Activated CD4-positive, alpha-beta T cell treated with anti-CD3 and anti-CD28 coated beads, Interleukin-2, amount 50 U/mL, for 4 hours (primary cell): ENCODE measurements around the gene FOXP4.

Source experiments
- DNase-seq, 2 experiments: peaks; one replicate each; pipeline ENCODE4 v3.0.0-alpha.2; 2020

FOXP4 gene, protein sequence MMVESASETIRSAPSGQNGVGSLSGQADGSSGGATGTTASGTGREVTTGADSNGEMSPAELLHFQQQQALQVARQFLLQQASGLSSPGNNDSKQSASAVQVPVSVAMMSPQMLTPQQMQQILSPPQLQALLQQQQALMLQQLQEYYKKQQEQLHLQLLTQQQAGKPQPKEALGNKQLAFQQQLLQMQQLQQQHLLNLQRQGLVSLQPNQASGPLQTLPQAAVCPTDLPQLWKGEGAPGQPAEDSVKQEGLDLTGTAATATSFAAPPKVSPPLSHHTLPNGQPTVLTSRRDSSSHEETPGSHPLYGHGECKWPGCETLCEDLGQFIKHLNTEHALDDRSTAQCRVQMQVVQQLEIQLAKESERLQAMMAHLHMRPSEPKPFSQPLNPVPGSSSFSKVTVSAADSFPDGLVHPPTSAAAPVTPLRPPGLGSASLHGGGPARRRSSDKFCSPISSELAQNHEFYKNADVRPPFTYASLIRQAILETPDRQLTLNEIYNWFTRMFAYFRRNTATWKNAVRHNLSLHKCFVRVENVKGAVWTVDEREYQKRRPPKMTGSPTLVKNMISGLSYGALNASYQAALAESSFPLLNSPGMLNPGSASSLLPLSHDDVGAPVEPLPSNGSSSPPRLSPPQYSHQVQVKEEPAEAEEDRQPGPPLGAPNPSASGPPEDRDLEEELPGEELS

DNA sequence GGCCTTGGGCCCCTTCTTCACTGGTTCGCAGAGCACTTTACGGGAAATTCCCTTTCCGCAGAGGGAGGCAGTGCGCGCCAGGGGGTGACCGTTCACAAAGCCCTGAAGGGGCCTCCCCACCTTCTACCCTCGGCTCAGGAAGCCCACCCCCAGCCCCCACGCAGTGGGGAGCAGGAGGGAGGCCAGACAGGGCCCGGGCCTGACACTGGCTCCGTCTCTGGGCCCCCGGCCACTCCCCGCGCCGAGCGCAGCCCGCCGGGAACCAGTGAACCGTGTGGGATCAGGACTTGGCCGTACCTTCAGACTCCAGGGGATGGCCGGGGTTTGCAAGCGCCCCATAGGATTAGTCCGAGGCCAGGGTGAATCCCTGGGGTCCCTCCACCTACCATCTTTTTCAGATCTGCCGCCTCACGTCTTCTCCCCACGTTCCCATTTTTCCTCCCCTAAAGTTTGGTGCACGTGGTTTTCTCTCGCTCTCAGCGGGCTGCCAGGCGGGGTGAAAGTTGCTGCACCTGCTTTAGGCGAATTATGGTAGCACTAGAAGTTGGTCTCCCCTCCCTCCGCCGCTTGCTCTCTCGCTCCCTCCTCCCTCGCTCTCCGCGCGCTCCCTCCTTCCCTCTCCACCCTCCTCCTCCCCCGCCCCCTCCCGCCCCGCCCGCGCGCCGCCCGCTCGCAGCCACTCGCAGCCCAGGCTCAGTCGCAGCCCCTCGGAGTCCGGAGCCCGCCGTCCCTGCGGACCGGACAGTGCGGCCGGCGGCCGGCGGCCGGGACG, at the start of gene FOXP4:
Gene FOXP4 (plus strand): TSS at position 679 of the 772 bp plus-strand sequence. CDS start 19,380 bp downstream, outside the sequence.
- DNase-seq = peak; percentile 81 to 84

DNA sequence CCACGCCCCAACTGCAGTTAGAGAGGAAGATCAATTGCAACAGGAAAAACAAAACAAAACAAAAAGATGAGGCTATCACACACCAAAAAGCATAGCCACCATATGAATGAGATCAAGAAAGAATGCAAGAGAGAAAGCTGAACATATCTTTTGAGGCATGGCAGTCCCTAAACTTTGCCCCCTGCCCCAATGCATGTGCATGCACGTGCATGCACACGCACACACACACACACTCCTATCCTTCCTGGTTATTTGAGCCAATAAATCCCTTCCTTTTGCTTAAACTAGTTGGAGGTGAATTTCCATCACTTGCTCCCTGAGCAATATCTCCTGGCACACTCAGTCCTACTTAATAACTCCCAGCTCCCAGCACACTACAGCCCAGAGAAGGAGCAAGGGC, 48.6 kb upstream of the FOXP4 start:
- DNase-seq = no peak

DNA sequence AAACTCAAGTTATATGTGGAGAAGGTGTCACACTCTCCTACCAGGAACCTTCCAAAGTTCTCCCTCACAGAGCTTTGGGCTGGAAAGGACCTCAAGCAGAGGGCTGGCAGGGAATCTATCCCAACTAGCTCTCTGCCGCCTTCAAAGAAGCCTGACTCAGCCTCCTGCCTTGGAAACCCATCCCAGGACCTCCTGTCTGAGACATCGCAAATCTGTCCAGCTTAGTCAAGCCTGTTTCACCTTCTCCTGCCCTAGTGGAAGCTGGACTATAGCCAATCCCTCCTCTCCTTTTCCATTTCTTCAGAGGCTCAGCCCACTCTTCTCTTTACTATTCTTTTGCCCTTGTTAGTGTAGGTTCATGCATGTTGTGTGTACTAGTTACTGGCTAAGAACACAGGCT, 48.2 kb upstream of the FOXP4 start:
- DNase-seq = no peak

GRCh38 chr6:41498968-41499599, 47.1 kb upstream of the FOXP4 start:
- DNase-seq = no peak

- no peak for DNase-seq
Measured at GRCh38 chr6:41500561-41500960, 45.6 kb upstream of the FOXP4 start.

GRCh38 chr6:41502566-41502916, 43.6 kb upstream of the FOXP4 start:
- no peak for DNase-seq

GRCh38 chr6:41502917-41503671, 43.1 kb upstream of the FOXP4 start:
- no peak for DNase-seq

GRCh38 chr6:41503827-41504465, 42.2 kb upstream of the FOXP4 start:
- no peak for DNase-seq

DNA sequence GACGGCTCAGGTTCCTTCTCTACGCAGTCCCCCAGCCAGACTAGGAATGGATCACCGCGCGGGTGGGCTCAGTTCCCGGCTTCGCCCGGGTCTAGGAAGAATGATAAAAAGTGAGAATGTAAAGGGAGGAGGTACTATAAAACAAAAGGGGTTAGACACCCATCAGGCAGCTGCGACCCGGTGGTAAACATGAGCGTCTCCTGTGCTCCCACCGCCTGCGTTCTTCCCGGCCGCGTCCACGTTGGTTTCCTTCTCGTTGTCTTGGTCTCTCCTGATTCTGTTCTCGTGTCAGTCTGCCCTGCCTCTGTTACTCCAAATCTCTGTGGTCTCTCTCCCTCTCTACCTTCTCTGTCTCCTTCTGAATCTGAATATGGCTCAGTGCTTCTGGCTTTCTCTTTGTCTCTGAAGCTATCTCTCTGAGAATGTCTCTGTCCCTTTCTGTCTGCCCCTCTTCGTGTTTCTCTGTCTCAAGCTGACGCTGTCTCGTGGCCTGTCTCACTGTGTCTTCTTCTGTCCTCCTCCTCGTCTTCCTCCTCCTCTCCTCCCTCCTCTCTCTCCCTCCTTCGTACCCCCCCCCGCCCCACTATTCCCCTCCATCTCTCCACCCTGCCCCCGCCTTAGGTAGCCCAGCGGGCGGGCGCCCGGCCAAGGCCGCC, 41.6 kb upstream of the FOXP4 start:
- DNase-seq = no peak

DNA sequence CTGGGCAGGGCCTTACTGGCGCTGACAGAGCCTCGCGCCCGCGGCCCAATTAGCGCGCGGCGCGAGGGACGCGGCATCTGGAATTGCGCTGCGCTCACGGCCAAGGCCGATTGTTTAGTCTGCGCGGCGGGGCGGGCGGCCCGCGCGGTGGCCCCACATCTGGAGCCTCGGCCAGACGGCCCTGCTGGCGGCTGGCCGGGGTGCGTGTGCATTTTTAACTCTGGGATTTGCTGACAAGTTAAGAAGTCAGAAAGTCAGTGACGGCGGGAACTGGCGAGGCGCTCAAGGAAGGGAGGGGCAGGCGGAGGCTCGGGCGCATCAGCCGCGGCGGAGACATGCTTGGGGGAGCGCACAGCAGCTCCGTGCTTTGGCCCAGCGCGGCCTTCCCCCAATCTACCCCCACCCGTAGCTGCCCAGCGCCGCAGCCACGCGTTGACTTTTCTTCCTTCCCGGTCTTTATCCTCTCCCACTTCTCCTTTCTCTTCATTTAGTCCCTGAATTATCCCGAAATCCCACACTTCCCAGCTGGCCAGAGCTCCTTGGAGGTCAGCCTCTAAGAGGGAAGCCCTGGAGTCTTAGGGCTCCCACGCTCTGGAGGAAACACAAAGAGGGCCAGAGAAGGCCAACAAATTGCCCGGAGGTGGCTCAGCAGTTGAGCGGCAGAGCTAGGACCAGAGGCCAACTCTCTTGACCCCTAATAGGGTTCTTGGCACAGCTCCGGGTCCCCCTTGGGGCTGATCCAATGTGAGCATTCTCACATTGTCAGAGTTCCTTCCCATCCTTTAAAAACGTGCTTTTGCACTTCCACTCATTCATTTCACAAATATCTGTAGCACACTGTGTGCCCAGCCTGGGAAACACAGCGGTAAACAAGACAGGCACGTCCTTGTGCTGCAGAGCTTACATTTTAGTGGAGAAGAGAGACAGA, 40.8 kb upstream of the FOXP4 start:
- no peak for DNase-seq

GRCh38 chr6:41508479-41508878, 37.7 kb upstream of the FOXP4 start:
- no peak for DNase-seq

DNA sequence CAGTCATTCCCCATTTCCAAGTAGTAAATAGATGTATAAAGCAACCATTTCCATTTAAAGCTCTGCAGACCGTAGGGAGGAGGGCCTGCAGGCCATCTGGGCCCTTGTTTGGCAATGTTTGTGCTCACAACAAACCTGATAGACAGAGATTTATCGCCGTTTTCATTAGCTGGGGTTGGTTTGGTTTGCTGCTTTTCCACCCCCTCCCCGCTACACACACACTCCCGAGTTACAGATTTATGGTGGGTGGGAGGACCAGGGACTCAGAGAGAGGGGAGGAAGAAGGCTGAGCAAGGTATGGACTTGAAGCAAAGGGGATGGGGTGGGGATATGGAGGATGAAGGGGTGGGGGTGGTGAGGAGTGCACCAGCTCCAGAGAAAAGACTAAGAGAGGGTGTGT, 36.6 kb upstream of the FOXP4 start:
- DNase-seq = no peak

GRCh38 chr6:41511443-41512060, 34.6 kb upstream of the FOXP4 start:
- no peak for DNase-seq

DNA sequence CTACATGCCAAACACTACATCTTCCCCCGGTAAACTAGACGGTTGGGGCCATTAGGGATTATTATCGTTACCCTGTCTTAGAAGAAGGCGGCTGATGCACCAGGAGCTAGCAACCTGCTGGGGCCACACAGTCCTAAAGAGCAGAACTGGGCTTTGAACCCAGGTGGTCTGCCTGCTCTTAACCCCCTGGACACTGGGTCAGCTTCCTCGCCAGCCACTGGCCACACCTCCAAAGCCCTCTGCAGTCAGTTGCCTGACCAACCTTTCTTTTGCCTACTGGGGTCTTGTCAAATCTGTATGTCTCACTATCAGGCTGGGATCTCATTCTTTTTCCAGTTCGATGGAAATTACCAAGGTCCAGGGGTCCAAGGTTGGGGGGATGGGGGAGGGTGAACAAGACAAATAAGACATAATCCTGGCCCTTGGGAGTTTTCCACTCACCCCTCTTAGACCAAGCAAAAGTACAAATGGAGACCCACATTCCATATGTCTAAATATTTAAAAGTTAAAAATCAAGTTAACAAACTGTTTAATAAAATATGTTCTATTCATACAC, 34.0 kb upstream of the FOXP4 start:
- DNase-seq = no peak

- no peak for DNase-seq
Measured at GRCh38 chr6:41515995-41516394, 30.2 kb upstream of the FOXP4 start.

DNA sequence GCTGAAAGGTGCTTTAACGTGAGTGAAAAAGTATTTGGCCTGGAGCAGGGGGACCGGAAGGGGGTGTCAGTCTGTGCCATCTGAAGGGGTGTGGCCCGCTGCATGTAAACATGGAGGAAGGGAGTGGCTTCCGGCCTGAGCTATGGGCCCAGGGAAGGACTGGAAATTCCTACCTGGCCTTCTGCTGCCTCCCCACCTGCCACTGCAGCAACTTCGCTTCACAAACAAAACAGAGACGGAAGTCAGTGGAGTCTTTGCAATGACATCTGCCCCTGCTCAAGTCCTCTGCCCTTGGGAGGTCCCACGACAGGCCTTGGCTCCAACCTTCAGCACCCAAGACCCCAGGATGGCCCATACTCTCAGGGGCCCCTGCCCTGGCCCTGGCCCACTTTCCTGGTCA, 28.1 kb upstream of the FOXP4 start:
- DNase-seq = no peak

DNA sequence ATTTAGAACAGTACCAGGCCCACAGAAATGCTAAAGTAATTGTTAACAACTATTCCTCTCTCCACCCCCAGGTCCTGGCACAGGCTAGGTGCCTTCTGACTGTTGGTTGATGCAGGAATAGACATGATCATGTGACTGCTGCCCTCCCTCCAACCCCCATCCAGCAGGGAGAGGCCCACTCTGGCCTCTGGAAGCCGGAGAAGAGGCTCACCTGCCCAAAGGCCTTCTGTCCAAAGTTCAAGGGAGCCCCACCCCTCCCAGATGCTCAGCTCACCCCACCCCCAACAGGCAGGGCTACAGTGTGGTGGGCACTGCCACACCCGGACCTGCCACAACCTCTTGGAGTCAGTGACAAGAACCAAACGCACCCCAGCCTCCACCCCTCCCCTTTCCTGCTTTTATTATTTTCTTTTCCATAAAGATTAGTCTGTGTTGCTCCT, 26.9 kb upstream of the FOXP4 start:
- no peak for DNase-seq

DNA sequence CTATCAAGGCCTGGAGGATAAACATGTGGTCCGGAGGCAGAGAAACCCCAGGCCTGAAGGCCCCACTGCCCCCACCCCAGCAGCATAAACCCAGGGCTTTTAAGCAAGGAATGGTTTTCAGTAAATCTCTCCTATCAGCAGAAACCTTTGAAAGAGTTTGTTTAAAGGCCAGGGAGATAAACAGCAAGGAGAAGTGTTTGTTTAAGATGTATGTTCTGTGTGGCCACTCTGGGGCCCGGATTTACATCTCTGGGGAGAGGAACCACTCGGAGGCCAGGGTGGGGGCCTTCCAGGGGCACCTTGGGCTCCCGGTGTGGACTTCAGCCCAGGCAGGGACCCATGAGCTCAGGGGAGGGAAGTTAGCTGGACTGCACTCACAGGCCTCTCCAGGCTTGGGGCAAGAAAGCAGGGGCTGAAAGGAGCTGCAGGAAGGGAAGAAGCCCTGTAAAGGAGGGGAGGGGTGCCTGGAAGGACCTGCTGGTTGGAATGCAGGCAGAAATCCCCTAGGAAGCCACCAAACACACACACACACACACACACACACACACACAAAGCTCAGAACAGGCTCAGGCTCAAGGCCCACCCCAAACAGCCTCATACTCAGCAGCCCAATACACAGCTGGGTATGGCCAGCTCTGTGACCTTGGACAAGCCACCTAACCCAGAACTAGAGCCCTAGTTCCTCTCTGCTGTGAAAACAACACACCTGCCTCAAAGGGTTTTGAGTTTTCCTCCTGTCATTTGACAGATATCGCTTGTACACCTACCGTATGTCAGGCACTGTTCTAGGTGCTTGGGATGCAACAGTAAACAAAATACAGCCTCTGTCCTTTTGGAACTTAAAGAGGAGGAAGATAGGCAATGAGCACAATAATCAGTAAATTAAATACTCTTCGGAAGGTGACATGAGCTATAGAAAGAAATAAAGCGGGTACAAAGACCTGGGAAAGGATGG, 26.2 kb upstream of the FOXP4 start:
- no peak for DNase-seq
